HepG2 (cell line): ENCODE results near the gene TMBIM6. TPM values are rescaled to one million over a fixed set of nuclear protein-coding genes. Genes with fewer than 3 reads are reported as not detected.

Experiments
- ATAC-seq: fragments of 200-7000 bp; cut with Tn5 transposase; 3 replicates; pipeline ENCODE4 v1.9.1; 2020; ENCODE audit warnings: mild to moderate bottlenecking, moderate library complexity
- BruUV-seq: library from RNA; stranded (reverse); fragments of 400-500 nt; replicated peaks from 2 replicates; lab custom pipeline; 2021; lab: Mats Ljungman, UMichigan
- CTCF ChIA-PET: fragments of 300-600 bp; formaldehyde crosslinking; extraction: SDS; loops from one replicate; lab custom pipeline; 2021; ENCODE audit warnings: low total read pairs, inconsistent platforms, low intra/inter-chr PET ratio; lab: Yijun Ruan, JAX
- POLR2A ChIA-PET: fragments of 350-600 bp; sonication (Branson Sonifier 250); formaldehyde crosslinking; loops from one replicate; lab custom pipeline; 2020; ENCODE audit warnings: antibody characterized with exemption, inconsistent platforms; lab: Yijun Ruan, JAX
- DNase-seq: peaks from one replicate; pipeline ENCODE4 v3.0.0-alpha.2; 2015; ENCODE audit warnings: low spot score
- FAIRE-seq: peaks from 3 replicates; lab custom pipeline; 2011; peaks lifted over from hg19 to GRCh38; lab: Jason Lieb, UNC
- H2AFZ ChIP-seq: one replicate; pipeline ENCODE4 v1.6.1; 2011; ENCODE audit warnings: low read length, inconsistent platforms
- H3K27ac ChIP-seq: fragments of 300-600 bp; 3 replicates; pipeline ENCODE4 v1.8.0; 2011; ENCODE audit warnings: mixed run types, mild to moderate bottlenecking, mixed read lengths, low read length, inconsistent platforms; ENCODE audit not compliant: insufficient read depth; ENCODE audit errors: extremely low read length
- H3K27me3 ChIP-seq, 2 experiments: fragments of 200-600 bp in 1 of 2; 2 replicates in 1 of 2; 3 replicates in 1 of 2; pipeline versions ENCODE4 v1.6.0 to v1.8.0; 2011; ENCODE audit warnings: low read length in 2 of 2, mild to moderate bottlenecking in 2 of 2, moderate library complexity in 2 of 2, inconsistent platforms in 1 of 2; ENCODE audit not compliant: insufficient read depth in 2 of 2, control insufficient read depth in 1 of 2
- H3K36me3 ChIP-seq, 2 experiments: fragments of 200-600 bp in 1 of 2; replicated peaks in 1 of 2; 2 replicates in 1 of 2; 3 replicates in 1 of 2; pipeline versions ENCODE4 v1.5.1 to v1.8.0; 2011; ENCODE audit warnings: low read length in 2 of 2, inconsistent platforms in 1 of 2; ENCODE audit not compliant: insufficient read depth in 2 of 2, control insufficient read depth in 1 of 2
- H3K4me1 ChIP-seq: 2 replicates; pipeline ENCODE4 v1.5.1; 2012; ENCODE audit warnings: low read length, inconsistent platforms; ENCODE audit not compliant: insufficient read depth
- H3K4me2 ChIP-seq: 2 replicates; pipeline ENCODE4 v1.6.0; 2011; ENCODE audit warnings: low read depth, low read length, inconsistent platforms
- H3K4me3 ChIP-seq, 3 experiments: fragments of 200-600 bp in 1 of 3; sonication (generic), shearing (Covaris generic) in 1 of 3; replicated peaks in 1 of 3; 2 replicates each; pipeline ENCODE4 v1.5.1; 2011 to 2016; ENCODE audit warnings: low read length in 3 of 3, inconsistent platforms in 2 of 3, low read depth in 2 of 3, mild to moderate bottlenecking in 2 of 3, control low read depth in 1 of 3, mixed read lengths in 1 of 3; ENCODE audit not compliant: insufficient read depth in 1 of 3
- H3K79me2 ChIP-seq: one replicate; pipeline ENCODE4 v1.6.1; 2011; ENCODE audit warnings: low read length, inconsistent platforms; ENCODE audit not compliant: insufficient read depth
- H3K9ac ChIP-seq: 2 replicates; pipeline ENCODE4 v1.6.0; 2011; ENCODE audit warnings: mild to moderate bottlenecking, low read depth, low read length, inconsistent platforms; ENCODE audit not compliant: insufficient read depth
- H3K9me3 ChIP-seq: 2 replicates; pipeline ENCODE4 v1.5.1; 2012; ENCODE audit warnings: mild to moderate bottlenecking, low read length
- H4K20me1 ChIP-seq: 2 replicates; pipeline ENCODE4 v1.6.0; 2011; ENCODE audit warnings: inconsistent platforms, mild to moderate bottlenecking, low read length, moderate library complexity; ENCODE audit not compliant: insufficient read depth
- CAMTA2 ChIP-seq: sonication (generic); formaldehyde crosslinking; IDR thresholded peaks from 2 replicates; pipeline ENCODE4 v1.4.0; 2020; ENCODE audit warnings: mild to moderate bottlenecking, missing genetic modification reagents, borderline replicate concordance
- EEA1 ChIP-seq: sonication (generic); formaldehyde crosslinking; IDR thresholded peaks from 2 replicates; pipeline ENCODE4 v1.5.1; 2020; ENCODE audit warnings: mild to moderate bottlenecking, missing genetic modification reagents, borderline replicate concordance
- KAT8 ChIP-seq: IDR thresholded peaks from 2 replicates; pipeline ENCODE4 v1.6.1; 2016; ENCODE audit warnings: missing genetic modification reagents, missing compliant biosample characterization
- KDM3A ChIP-seq: IDR thresholded peaks from 2 replicates; pipeline ENCODE4 v1.6.1; 2018; ENCODE audit warnings: low read depth, missing compliant biosample characterization
- POGZ ChIP-seq: sonication (generic); formaldehyde crosslinking; IDR thresholded peaks from 2 replicates; pipeline ENCODE4 v1.4.0; 2020; ENCODE audit warnings: mild to moderate bottlenecking, missing genetic modification reagents
- RBM22 ChIP-seq: fragments of 200-400 bp; formaldehyde crosslinking; optimal IDR thresholded peaks from 2 replicates; pipeline ENCODE3; 2017; ENCODE audit warnings: mild to moderate bottlenecking, low read length, moderate library complexity
- ZNF33B ChIP-seq: sonication (generic); formaldehyde crosslinking; IDR thresholded peaks from 2 replicates; pipeline ENCODE4 v1.5.1; 2020; ENCODE audit warnings: mild to moderate bottlenecking, missing genetic modification reagents
- WGBS: methylation state at CpG from one replicate; pipeline ENCODE4 v1.1.6; 2017; ENCODE audit warnings: low lambda C conversion rate; 5-methylcytosine and 5-hydroxymethylcytosine counted together
- in situ Hi-C: cut with HindIII; loops from 2 replicates; pipeline ENCODE4 v1.10.0; 2017; ENCODE audit warnings: low pct_unique_long_range_greater_than_20kb; ENCODE audit not compliant: extremely low pct_ligation_motif_present
- intact Hi-C: fragments of 100-400 bp; cut with micrococcal nuclease; formaldehyde crosslinking; loops from one replicate; pipeline ENCODE4 v1.10.0; 2022; ENCODE audit not compliant: unreplicated experiment
- polyA plus RNA-seq, 8 experiments: library from polyadenylated mRNA; depleted of rRNA in 3 of 8; stranded (reverse) in 7 of 8; unstranded in 1 of 8; fragments of >200 nt; fragmentation: Illumina TruSeq in 4 of 8; extraction: Trizol in 4 of 8; gene quantifications; 2 replicates each; pipeline versions ENCODE4 v1.2.1 to v1.2.3, GENCODE V29; 2011 to 2016; ENCODE audit warnings: low read depth in 4 of 8, missing spikeins in 1 of 8, mixed read lengths in 1 of 8; ENCODE audit not compliant: insufficient read depth in 1 of 8
- total RNA-seq, 5 experiments: library from RNA; depleted of rRNA; stranded (reverse); fragments of >200 nt; fragmentation: Illumina TruSeq; extraction: Trizol; gene quantifications; 2 replicates each; pipeline ENCODE4 v1.2.3, GENCODE V29; 2016; ENCODE audit warnings: low read depth in 1 of 5
- TF ChIP-seq, protein P1 (sequence below): sonication (generic); formaldehyde crosslinking; IDR thresholded peaks from 2 replicates; pipeline ENCODE4 v1.5.0; 2020; ENCODE audit warnings: missing genetic modification reagents, mild to moderate bottlenecking, borderline replicate concordance
- TF ChIP-seq, protein P2 (sequence below): sonication (generic); formaldehyde crosslinking; IDR thresholded peaks from 2 replicates; pipeline ENCODE4 v1.5.0; 2020; ENCODE audit warnings: mild to moderate bottlenecking, missing genetic modification reagents

The TMBIM6 gene
- total and polyA plus RNA-seq, 2 of the 13 experiments (the other 11 are each of a cell fraction or from before 2014, with no cell fraction given): 412 to 468 TPM

DNA sequence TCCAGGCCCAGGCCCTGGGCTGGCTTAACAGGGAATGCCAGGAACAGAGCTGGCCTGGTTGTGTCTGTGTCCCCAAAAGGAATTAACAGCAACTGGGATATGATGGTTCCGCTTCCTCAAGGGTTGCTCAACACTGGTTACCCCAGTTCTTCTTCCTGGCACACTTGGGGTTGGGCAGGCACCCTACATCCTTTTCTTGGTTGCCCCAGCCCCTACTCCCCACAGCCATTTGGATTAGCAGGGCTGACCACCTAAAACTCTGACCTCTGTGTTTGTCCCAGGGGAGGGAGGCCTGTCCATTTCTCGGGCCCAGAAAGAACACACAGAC is 56.1 kb downstream of the TMBIM6 start:
- Histone ChIP-seq H3K9me3 (no peaks in the 10 kb centered on the region), H3K4me2 (no peak overlapping the region), H3K9ac (no peak overlapping the region), H3K27me3 (no peaks in the 10 kb centered on the region), H3K36me3 (peaks cover 17 to 42% of the 10 kb centered on the region in 2 experiments), H3K4me3 (no peak overlapping the region), H3K4me1 (peaks cover 20% of the 10 kb centered on the region), H2AFZ (no peak overlapping the region), H3K27ac (no peak overlapping the region), H4K20me1 (no peaks in the 10 kb centered on the region), H3K79me2 (no peaks in the 10 kb centered on the region)
- in situ Hi-C loops: no loop called here
- no peak for TF ChIP-seq CAMTA2 (CRISPR knock-in tag)
- TF ChIP-seq ZNF33B (CRISPR knock-in tag): no peak
- TF ChIP-seq, protein P1, sequence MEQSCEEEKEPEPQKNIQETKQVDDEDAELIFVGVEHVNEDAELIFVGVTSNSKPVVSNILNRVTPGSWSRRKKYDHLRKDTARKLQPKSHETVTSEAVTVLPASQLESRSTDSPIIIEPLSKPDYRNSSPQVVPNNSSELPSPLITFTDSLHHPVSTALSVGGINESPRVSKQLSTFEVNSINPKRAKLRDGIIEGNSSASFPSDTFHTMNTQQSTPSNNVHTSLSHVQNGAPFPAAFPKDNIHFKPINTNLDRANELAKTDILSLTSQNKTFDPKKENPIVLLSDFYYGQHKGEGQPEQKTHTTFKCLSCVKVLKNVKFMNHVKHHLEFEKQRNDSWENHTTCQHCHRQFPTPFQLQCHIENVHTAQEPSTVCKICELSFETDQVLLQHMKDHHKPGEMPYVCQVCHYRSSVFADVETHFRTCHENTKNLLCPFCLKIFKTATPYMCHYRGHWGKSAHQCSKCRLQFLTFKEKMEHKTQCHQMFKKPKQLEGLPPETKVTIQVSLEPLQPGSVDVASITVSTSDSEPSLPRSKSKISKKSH (CRISPR knock-in tag): no peak
- no peak for TF ChIP-seq KDM3A (CRISPR knock-in tag)
- TF ChIP-seq KAT8 (CRISPR knock-in tag): no peak
- no peak for TF ChIP-seq POGZ
- no peak for TF ChIP-seq RBM22
- TF ChIP-seq EEA1 (CRISPR knock-in tag): no peak
- TF ChIP-seq, protein P2, sequence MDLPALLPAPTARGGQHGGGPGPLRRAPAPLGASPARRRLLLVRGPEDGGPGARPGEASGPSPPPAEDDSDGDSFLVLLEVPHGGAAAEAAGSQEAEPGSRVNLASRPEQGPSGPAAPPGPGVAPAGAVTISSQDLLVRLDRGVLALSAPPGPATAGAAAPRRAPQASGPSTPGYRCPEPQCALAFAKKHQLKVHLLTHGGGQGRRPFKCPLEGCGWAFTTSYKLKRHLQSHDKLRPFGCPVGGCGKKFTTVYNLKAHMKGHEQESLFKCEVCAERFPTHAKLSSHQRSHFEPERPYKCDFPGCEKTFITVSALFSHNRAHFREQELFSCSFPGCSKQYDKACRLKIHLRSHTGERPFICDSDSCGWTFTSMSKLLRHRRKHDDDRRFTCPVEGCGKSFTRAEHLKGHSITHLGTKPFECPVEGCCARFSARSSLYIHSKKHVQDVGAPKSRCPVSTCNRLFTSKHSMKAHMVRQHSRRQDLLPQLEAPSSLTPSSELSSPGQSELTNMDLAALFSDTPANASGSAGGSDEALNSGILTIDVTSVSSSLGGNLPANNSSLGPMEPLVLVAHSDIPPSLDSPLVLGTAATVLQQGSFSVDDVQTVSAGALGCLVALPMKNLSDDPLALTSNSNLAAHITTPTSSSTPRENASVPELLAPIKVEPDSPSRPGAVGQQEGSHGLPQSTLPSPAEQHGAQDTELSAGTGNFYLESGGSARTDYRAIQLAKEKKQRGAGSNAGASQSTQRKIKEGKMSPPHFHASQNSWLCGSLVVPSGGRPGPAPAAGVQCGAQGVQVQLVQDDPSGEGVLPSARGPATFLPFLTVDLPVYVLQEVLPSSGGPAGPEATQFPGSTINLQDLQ (CRISPR knock-in tag): no peak
- DNase-seq (no peak), FAIRE-seq (no peak), ATAC-seq (no peak)
- 100% methylated on average over 2 of the region's 2 CpGs for WGBS
- CTCF ChIA-PET: no interaction called here
- no TSS peak for BruUV-seq
- POLR2A ChIA-PET: no interaction called here
- intact Hi-C loops: no loop called here
